Measurements from ENCODE around the gene AFMID.

DNA sequence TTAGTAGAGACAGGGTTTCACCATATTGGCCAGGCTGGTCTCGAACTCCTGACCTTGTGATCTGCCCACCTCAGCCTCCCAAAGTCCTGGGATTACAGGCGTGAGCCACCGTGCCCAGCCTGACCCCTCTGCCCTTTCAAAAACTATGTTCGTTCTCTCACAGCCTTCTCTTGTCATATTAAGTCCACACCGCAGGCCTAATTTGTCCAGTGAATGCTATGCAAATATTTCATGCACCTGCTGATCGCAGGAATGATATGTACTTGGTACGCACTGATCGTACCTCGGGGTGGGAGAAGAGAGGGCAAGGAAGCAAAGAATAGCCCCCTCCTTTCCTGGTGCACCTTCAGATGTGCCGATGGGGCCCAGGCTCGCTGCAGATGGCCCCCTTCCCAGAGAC is 23.9 kb downstream of the AFMID start:
- TF ChIP-seq POLR2AphosphoS5 (IDR thresholded peaks at IDR 0.05; ENCODE audit: low read depth, low read length): no peak
- TF ChIP-seq, protein P1, sequence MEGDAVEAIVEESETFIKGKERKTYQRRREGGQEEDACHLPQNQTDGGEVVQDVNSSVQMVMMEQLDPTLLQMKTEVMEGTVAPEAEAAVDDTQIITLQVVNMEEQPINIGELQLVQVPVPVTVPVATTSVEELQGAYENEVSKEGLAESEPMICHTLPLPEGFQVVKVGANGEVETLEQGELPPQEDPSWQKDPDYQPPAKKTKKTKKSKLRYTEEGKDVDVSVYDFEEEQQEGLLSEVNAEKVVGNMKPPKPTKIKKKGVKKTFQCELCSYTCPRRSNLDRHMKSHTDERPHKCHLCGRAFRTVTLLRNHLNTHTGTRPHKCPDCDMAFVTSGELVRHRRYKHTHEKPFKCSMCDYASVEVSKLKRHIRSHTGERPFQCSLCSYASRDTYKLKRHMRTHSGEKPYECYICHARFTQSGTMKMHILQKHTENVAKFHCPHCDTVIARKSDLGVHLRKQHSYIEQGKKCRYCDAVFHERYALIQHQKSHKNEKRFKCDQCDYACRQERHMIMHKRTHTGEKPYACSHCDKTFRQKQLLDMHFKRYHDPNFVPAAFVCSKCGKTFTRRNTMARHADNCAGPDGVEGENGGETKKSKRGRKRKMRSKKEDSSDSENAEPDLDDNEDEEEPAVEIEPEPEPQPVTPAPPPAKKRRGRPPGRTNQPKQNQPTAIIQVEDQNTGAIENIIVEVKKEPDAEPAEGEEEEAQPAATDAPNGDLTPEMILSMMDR (IDR thresholded peaks at IDR 0.05): no peak
- TF ChIP-seq, protein P2, sequence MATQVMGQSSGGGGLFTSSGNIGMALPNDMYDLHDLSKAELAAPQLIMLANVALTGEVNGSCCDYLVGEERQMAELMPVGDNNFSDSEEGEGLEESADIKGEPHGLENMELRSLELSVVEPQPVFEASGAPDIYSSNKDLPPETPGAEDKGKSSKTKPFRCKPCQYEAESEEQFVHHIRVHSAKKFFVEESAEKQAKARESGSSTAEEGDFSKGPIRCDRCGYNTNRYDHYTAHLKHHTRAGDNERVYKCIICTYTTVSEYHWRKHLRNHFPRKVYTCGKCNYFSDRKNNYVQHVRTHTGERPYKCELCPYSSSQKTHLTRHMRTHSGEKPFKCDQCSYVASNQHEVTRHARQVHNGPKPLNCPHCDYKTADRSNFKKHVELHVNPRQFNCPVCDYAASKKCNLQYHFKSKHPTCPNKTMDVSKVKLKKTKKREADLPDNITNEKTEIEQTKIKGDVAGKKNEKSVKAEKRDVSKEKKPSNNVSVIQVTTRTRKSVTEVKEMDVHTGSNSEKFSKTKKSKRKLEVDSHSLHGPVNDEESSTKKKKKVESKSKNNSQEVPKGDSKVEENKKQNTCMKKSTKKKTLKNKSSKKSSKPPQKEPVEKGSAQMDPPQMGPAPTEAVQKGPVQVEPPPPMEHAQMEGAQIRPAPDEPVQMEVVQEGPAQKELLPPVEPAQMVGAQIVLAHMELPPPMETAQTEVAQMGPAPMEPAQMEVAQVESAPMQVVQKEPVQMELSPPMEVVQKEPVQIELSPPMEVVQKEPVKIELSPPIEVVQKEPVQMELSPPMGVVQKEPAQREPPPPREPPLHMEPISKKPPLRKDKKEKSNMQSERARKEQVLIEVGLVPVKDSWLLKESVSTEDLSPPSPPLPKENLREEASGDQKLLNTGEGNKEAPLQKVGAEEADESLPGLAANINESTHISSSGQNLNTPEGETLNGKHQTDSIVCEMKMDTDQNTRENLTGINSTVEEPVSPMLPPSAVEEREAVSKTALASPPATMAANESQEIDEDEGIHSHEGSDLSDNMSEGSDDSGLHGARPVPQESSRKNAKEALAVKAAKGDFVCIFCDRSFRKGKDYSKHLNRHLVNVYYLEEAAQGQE (IDR thresholded peaks at IDR 0.05; ENCODE audit: insufficient read depth in 1 of 2, low read depth in 2 of 2, low read length in 1 of 2): no peak
